NB4 (cell line): ENCODE measurements around the gene KLK5.

Experiments
- POLR2A ChIP-seq: IDR thresholded peaks from 2 replicates; pipeline ENCODE4 v1.6.1; 2011; ENCODE audit warnings: mild to moderate bottlenecking; ENCODE audit not compliant: insufficient read length; ENCODE audit errors: extremely low read depth
- TF ChIP-seq, protein P1 (sequence below): IDR thresholded peaks from one replicate; pipeline ENCODE4 v1.5.1; 2012; ENCODE audit warnings: low read depth, low read length
- TF ChIP-seq, protein P2 (sequence below): IDR thresholded peaks from 2 replicates; pipeline ENCODE4 v1.6.1; 2011; ENCODE audit warnings: low read depth, low read length

DNA sequence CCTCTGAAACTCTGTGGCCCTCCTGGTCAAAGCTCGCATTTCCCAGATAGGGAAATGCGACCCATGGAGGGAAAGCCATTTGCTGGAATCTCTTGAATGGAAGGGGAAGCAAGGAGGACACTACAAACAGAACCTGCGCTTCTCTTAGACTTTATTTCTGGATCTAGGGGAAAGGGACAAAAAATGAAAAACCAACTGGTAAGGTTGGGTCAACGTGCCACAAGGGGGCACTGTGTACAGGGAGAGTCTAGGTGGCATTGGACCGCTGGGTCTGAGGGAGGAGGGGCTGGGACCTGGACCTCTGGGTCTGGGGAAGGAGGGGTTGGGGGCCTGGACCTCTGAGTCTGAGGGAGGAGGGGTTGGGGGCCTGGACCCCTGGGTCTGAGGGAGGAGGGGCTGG, 46.6 kb downstream of the KLK5 start:
- TF ChIP-seq, protein P1, sequence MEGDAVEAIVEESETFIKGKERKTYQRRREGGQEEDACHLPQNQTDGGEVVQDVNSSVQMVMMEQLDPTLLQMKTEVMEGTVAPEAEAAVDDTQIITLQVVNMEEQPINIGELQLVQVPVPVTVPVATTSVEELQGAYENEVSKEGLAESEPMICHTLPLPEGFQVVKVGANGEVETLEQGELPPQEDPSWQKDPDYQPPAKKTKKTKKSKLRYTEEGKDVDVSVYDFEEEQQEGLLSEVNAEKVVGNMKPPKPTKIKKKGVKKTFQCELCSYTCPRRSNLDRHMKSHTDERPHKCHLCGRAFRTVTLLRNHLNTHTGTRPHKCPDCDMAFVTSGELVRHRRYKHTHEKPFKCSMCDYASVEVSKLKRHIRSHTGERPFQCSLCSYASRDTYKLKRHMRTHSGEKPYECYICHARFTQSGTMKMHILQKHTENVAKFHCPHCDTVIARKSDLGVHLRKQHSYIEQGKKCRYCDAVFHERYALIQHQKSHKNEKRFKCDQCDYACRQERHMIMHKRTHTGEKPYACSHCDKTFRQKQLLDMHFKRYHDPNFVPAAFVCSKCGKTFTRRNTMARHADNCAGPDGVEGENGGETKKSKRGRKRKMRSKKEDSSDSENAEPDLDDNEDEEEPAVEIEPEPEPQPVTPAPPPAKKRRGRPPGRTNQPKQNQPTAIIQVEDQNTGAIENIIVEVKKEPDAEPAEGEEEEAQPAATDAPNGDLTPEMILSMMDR = peak; percentile 52
- TF ChIP-seq POLR2A = no peak
- TF ChIP-seq, protein P2, sequence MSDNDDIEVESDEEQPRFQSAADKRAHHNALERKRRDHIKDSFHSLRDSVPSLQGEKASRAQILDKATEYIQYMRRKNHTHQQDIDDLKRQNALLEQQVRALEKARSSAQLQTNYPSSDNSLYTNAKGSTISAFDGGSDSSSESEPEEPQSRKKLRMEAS = no peak
